K562 (cell line): ENCODE measurements around the gene P2RY11. TPM values are rescaled to one million over a fixed set of nuclear protein-coding genes. Genes with fewer than 3 reads are reported as not detected.

Experiments used
- CBFA2T2 ChIP-seq: fragments of 450-650 bp; conservative IDR thresholded peaks from 2 replicates; pipeline ENCODE4 v1.6.1; 2017; ENCODE audit warnings: mild to moderate bottlenecking
- CBFA2T3 ChIP-seq: fragments of 450-650 bp; IDR thresholded peaks from 2 replicates; pipeline ENCODE4 v1.6.1; 2017
- CREB3L1 ChIP-seq: fragments of 450-650 bp; IDR thresholded peaks from 2 replicates; pipeline ENCODE4 v1.6.1; 2014; ENCODE audit warnings: low read depth, mild to moderate bottlenecking, moderate library complexity, borderline replicate concordance
- HNRNPLL ChIP-seq: fragments of 200-400 bp; formaldehyde crosslinking; IDR thresholded peaks from 2 replicates; pipeline ENCODE4 v1.6.1; 2017; ENCODE audit warnings: low read length, low read depth, mild to moderate bottlenecking; ENCODE audit not compliant: poor library complexity, severe bottlenecking
- MGA ChIP-seq: fragments of 450-650 bp; IDR thresholded peaks from 2 replicates; pipeline ENCODE4 v1.6.1; 2016; ENCODE audit warnings: mild to moderate bottlenecking, moderate library complexity
- MNT ChIP-seq, 2 experiments: fragments of 450-650 bp; conservative IDR thresholded peaks; 2 replicates each; pipeline ENCODE4 v1.6.1; 2017; ENCODE audit warnings: mild to moderate bottlenecking in 2 of 2, moderate library complexity in 2 of 2
- NUFIP1 ChIP-seq: fragments of 450-650 bp; IDR thresholded peaks from 2 replicates; pipeline ENCODE4 v1.6.1; 2018; ENCODE audit not compliant: partially characterized antibody
- SMARCA4 ChIP-seq: fragments of 450-650 bp; IDR thresholded peaks from 2 replicates; pipeline ENCODE4 v1.6.1; 2016
- SPI1 ChIP-seq: IDR thresholded peaks from 2 replicates; pipeline ENCODE4 v1.6.1; 2011; ENCODE audit warnings: low read depth, low read length, control low read depth, borderline replicate concordance
- TCF3 ChIP-seq: sonication (generic); formaldehyde crosslinking; IDR thresholded peaks from 2 replicates; pipeline ENCODE4 v1.4.0; 2020; ENCODE audit warnings: mild to moderate bottlenecking, missing genetic modification reagents
- polyA plus RNA-seq, 8 experiments: library from polyadenylated mRNA; depleted of rRNA in 4 of 8; stranded (reverse) in 5 of 8; unstranded in 3 of 8; fragments of >200 nt; fragmentation: Nextera tagmentation in 2 of 8; fragmentation: Illumina TruSeq in 1 of 8; extraction: Ambion mirVana in 2 of 8; extraction: Trizol in 1 of 8; gene quantifications; 2 replicates each; pipeline versions ENCODE4 v1.2.1 to v1.2.3, GENCODE V29; 2011 to 2014; ENCODE audit warnings: inconsistent platforms in 1 of 8, missing spikeins in 1 of 8
- total RNA-seq, 7 experiments: library from RNA; depleted of rRNA in 6 of 7; stranded (reverse); fragments of >200 nt in 6 of 7; fragmentation: Illumina TruSeq in 2 of 7; extraction: Trizol in 2 of 7; gene quantifications; 2 replicates each; pipeline versions ENCODE4 v1.2.1 to v1.2.3, GENCODE V29; 2011 to 2021; ENCODE audit warnings: low replicate concordance in 1 of 7

Gene P2RY11
- total and polyA plus RNA-seq, 9 of the 15 experiments (the other 6 are each of a cell fraction or from before 2014, with no cell fraction given): 0.03 to 10.1 (median 1.5) TPM

- TF ChIP-seq MGA (peak; percentile 79), TCF3 (CRISPR knock-in tag) (peak; percentile 49), SMARCA4 (peak; percentile 9; the same call in 1 of the 2 replicates), CREB3L1 (0 out of 2 replicates have a peak, but pooled peaks have one; percentile 23), CBFA2T3 (peak; percentile 58), HNRNPLL (no peak), CBFA2T2 (0 out of 2 replicates have a peak, but pooled peaks have one; percentile 24), MNT (conservative IDR thresholded peaks at IDR 0.05) (peak in 1 of 2 experiments; percentile 37; a peak in 1 of 4 replicates), SPI1 (0 out of 2 replicates have a peak, but pooled peaks have one; percentile 11), NUFIP1 (no peak)
Observed at GRCh38 chr19:10104665-10105508, 6.6 kb upstream of the P2RY11 start (continued).
